Measurements from ENCODE around the gene HNRNPK. TPM values are rescaled to one million over a fixed set of nuclear protein-coding genes. Genes with fewer than 3 reads are reported as not detected.

The HNRNPK gene
- total RNA-seq, 1 experiment from 2014 or later, result 583 TPM

GRCh38 chr9:83962165-83962564 lies 17.9 kb downstream of the HNRNPK start:
- BruUV-seq (replicated peaks), result no TSS peak
- no peaks in the 10 kb centered on the region; the same call in 1 of the 2 replicates for H3K36me3 ChIP-seq (ENCODE audit: low read depth, low read length)
- no peak overlapping the region for H3K4me3 ChIP-seq (ENCODE audit: low read length)
- 0 out of 2 replicates have a peak, but pooled peaks cover 4% of the 10 kb centered on the region for H4K20me1 ChIP-seq (ENCODE audit: low read length)
- ChIA-PET CTCF (no interaction called here), POLR2A (ENCODE audit: unreplicated experiment) (interaction anchor here (0.5 to 0.6 kb wide), 2 partner anchors 25 to 27 kb away, joined by 7 to 13 read pairs; no protein-coding TSS in a partner anchor)
- H3K9me2 ChIP-seq (replicated peaks; ENCODE audit: low read length), result no peaks in the 10 kb centered on the region
- TF ChIP-seq EZH2 (IDR thresholded peaks at IDR 0.05; ENCODE audit: low read length, unreplicated experiment), result no peak
- no peak for TF ChIP-seq EZH2phosphoT487 (IDR thresholded peaks at IDR 0.05; ENCODE audit: borderline replicate concordance, low read length)
- TF ChIP-seq CTCF (conservative IDR thresholded peaks at IDR 0.05; ENCODE audit: low read depth, low read length), result no peak
- no peaks in the 10 kb centered on the region for H3K9me3 ChIP-seq (ENCODE audit: low read length)
- H3K4me1 ChIP-seq (ENCODE audit: insufficient read depth, low read length), result peaks cover 19% of the 10 kb centered on the region
- H3K27me3 ChIP-seq (ENCODE audit: low read length), result no peaks in the 10 kb centered on the region
- H3K27ac ChIP-seq (ENCODE audit: low read length), result peak overlapping the region; percentile 58
- peak; percentile 94 for DNase-seq
- ATAC-seq, result peak; percentile 72
- H3K4me2 ChIP-seq (ENCODE audit: low read length), result peak overlapping the region; percentile 63
- H3K79me2 ChIP-seq (ENCODE audit: low read length), result no peaks in the 10 kb centered on the region
- intact Hi-C loops (cut with micrococcal nuclease), result loop anchor here (1.0 kb wide), 1 partner anchor 15 kb away; no protein-coding TSS in a partner anchor
- H3F3A ChIP-seq (ENCODE audit: low read length, unreplicated experiment), result peaks cover 20% of the 10 kb centered on the region
- H2AFZ ChIP-seq (ENCODE audit: low read length), result no peak overlapping the region
- H3K9ac ChIP-seq (ENCODE audit: low read length), result no peak overlapping the region

GRCh38 chr9:83960991-83961390 lies 19.0 kb downstream of the HNRNPK start:
- H3K4me2 ChIP-seq (ENCODE audit: low read length), result no peak overlapping the region
- BruUV-seq (replicated peaks), result no TSS peak
- CTCF ChIA-PET, result no interaction called here
- no peak overlapping the region for H3K9ac ChIP-seq (ENCODE audit: low read length)
- H3K9me3 ChIP-seq (ENCODE audit: low read length), result no peaks in the 10 kb centered on the region
- TF ChIP-seq CTCF (conservative IDR thresholded peaks at IDR 0.05; ENCODE audit: low read depth, low read length), result no peak
- no peak for TF ChIP-seq EZH2 (IDR thresholded peaks at IDR 0.05; ENCODE audit: low read length, unreplicated experiment)
- POLR2A ChIA-PET (ENCODE audit: unreplicated experiment), result no interaction called here
- intact Hi-C loops (cut with micrococcal nuclease), result no loop called here
- ATAC-seq (no peak), DNase-seq (no peak)
- H3K9me2 ChIP-seq (replicated peaks; ENCODE audit: low read length), result no peaks in the 10 kb centered on the region
- H3F3A ChIP-seq (ENCODE audit: low read length, unreplicated experiment), result peaks cover 10% of the 10 kb centered on the region
- no peaks in the 10 kb centered on the region for H3K36me3 ChIP-seq (ENCODE audit: low read depth, low read length)
- no peaks in the 10 kb centered on the region for H4K20me1 ChIP-seq (ENCODE audit: low read length)
- peaks cover 1% of the 10 kb centered on the region; the same call in 1 of the 2 replicates for H3K79me2 ChIP-seq (ENCODE audit: low read length)
- no peaks in the 10 kb centered on the region for H3K27me3 ChIP-seq (ENCODE audit: low read length)
- peaks cover 26% of the 10 kb centered on the region for H3K4me1 ChIP-seq (ENCODE audit: insufficient read depth, low read length)
- H2AFZ ChIP-seq (ENCODE audit: low read length), result no peak overlapping the region
- H3K27ac ChIP-seq (ENCODE audit: low read length), result no peak overlapping the region
- no peak overlapping the region for H3K4me3 ChIP-seq (ENCODE audit: low read length)

DNA sequence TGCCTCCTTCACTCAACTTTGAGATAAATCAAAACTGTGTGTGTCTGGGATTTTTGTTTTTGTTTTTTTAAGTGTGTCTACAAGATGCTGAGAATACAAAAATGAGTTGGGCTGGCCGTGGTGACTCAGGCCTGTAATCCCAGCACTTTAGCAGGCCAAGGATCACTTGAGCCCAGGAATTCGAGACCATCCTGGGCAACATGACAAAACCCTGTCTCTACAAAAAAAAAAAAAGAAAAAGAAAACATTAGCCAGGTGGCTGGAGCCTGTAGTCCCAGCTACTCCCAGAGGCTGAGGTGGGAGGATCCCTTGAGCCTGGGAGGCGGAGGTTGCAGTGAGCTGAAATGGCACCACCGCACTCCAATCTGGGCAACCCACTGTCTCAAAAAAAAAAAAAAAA lies 21.0 kb downstream of the HNRNPK start:
- 0 out of 2 replicates have a peak overlapping the region, but pooled peaks have one; percentile 13 for H3K4me2 ChIP-seq (ENCODE audit: low read length)
- H3K9me3 ChIP-seq (ENCODE audit: low read length), result no peaks in the 10 kb centered on the region
- H3K36me3 ChIP-seq (ENCODE audit: low read depth, low read length), result no peaks in the 10 kb centered on the region
- ChIA-PET POLR2A (ENCODE audit: unreplicated experiment) (no interaction called here), CTCF (no interaction called here)
- TF ChIP-seq EZH2 (IDR thresholded peaks at IDR 0.05; ENCODE audit: low read length, unreplicated experiment), result no peak
- no peak for TF ChIP-seq EZH2phosphoT487 (IDR thresholded peaks at IDR 0.05; ENCODE audit: borderline replicate concordance, low read length)
- peaks cover 33% of the 10 kb centered on the region for H3K4me1 ChIP-seq (ENCODE audit: insufficient read depth, low read length)
- no peak overlapping the region for H3K4me3 ChIP-seq (ENCODE audit: low read length)
- no peaks in the 10 kb centered on the region for H3F3A ChIP-seq (ENCODE audit: low read length, unreplicated experiment)
- intact Hi-C loops (cut with micrococcal nuclease), result no loop called here
- peaks cover 4% of the 10 kb centered on the region; the same call in 1 of the 2 replicates for H3K79me2 ChIP-seq (ENCODE audit: low read length)
- no TSS peak for BruUV-seq (replicated peaks)
- DNase-seq, result peak; percentile 71
- no peaks in the 10 kb centered on the region for H4K20me1 ChIP-seq (ENCODE audit: low read length)
- H3K9me2 ChIP-seq (replicated peaks; ENCODE audit: low read length), result no peaks in the 10 kb centered on the region
- H3K9ac ChIP-seq (ENCODE audit: low read length), result no peak overlapping the region
- no peak overlapping the region for H2AFZ ChIP-seq (ENCODE audit: low read length)
- peak; percentile 39 for ATAC-seq
- H3K27me3 ChIP-seq (ENCODE audit: low read length), result no peaks in the 10 kb centered on the region
- H3K27ac ChIP-seq (ENCODE audit: low read length), result no peak overlapping the region

All from PC-3 (cell line).